HG02642 (cell line): ENCODE data around the gene SIRPA.

ENCODE experiments used
- ATAC-seq: cut with Tn5 transposase; IDR thresholded peaks from one replicate; pipeline ENCODE4 v1.9.1; 2021; ENCODE audit warnings: mild to moderate bottlenecking; ENCODE audit not compliant: unreplicated experiment, poor library complexity

The SIRPA gene

DNA sequence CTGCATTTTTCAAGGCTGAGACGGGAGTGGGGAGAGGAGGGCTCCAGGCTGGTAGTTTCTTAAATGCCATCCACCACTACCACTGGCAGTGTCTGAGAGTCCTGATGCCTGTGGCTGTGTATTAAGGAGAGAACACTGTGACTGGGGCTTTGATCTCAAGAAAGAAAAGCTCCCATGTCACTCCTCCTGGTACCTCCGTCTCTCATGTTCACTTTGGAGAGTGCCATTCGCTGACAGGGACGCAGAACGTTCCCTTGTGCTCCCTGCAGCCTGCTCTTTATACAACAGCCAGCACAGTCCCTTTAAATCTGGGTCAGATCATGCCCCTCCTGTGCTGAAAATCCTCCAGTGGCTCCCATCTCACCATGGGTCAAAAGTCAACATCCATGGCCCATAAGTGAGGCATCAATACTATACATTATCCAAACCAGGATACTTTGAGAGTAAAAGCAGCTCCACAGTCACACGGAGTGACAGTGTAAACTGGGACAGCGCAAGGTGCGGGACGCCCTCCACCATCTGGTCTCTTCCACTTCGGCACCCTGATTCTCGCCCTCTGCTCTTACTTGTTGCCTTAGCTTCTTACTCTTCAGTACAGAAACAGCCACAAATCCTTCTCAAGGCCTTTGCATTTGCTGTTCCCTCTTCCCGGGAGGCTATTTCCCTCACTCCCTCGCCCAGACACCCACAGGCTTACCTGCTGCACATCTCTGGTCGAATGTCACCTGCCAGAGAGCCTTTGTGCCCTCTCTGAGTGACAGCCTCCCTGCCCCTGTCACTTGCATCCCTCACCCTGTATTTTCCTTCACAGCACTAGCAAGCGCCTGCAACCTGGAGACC is 78.6 kb downstream of the SIRPA start:
- no peak for ATAC-seq

DNA sequence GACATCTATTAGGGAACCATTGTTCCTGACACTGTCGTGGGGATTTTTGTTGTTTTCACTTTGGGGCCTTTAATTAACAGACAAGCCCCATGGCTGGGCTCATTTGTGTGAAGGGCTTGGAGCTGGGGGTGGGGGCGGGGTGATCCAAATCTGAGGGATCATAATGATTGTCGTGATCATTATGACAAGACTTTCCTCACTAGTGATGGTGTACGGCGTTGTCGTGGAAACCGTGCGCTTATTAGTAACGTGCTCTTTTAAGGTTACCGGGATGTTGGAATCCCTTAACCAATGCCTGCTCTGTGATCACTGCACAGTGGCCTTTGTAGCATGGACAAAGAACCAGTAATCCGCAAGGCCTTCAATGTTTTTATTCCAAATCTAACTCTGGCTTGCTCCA is 80.1 kb downstream of the SIRPA start:
- no peak for ATAC-seq

GRCh38 chr20:1979106-1979778 is 84.0 kb downstream of the SIRPA start:
- no peak for ATAC-seq

DNA sequence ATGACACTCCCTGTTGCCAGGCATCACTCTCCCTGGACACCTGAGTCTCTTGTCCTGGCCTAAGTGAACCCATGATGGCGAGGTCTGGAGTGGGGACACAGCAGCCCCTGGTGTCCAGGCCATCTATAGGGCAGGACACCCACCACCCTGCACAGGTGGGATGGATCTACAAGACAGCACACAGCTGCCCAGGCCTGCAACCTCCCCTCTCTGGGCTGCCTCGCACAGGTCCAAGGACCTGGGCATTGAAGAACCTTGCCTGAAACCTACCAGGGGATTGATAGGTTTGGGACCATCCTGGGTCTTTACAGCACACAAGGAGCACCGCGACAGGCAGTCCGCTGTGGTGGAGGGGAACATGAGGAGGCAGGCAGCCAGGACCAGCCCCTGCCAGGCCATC is 87.5 kb downstream of the SIRPA start:
- no peak for ATAC-seq

DNA sequence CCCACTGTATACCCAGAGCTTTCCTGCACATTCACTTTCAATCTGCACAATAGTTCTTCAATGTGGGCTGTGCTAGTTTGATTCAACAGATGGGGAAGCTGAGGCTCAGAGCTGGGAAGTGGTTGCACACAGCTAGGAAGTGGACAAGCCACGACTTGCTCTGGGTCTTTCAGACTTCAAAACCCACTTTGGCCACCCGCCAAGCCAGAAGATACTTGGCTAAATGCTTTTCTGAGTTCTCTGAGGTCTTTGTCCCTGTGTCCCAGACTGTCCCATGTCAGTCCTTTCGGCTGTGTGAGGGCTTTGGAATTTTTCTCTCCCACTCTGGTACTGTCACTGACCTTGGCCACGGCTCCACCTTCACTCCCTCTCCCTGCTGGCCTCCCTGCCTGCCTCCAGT is 88.1 kb downstream of the SIRPA start:
- no peak for ATAC-seq

DNA sequence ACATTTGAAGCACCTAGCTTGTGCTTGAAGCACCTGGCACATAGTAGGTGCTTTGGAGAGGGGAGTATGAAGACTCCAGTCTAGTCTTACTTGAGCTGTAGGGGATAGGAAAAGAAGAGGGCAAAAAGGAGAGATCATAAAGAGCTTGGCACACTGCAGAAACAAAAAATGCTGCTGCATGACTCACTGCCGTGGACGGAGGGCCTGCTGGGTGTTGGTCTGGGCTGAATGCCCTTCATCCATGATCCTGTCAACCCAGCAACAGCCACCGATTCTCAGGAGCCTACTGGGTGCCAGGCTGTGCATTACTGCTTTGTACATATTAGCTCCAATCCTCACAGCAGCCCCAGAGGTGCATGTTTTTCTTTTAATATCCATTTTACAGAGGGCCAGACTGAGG is 92.6 kb downstream of the SIRPA start:
- no peak for ATAC-seq
